Fibroblast of the conjunctiva (primary cell): ENCODE measurements around the gene OPCML.

Experiments used
- DNase-seq: peaks from one replicate; pipeline ENCODE4 v3.0.0-alpha.2; 2010; ENCODE audit warnings: low read depth

The OPCML gene

DNA sequence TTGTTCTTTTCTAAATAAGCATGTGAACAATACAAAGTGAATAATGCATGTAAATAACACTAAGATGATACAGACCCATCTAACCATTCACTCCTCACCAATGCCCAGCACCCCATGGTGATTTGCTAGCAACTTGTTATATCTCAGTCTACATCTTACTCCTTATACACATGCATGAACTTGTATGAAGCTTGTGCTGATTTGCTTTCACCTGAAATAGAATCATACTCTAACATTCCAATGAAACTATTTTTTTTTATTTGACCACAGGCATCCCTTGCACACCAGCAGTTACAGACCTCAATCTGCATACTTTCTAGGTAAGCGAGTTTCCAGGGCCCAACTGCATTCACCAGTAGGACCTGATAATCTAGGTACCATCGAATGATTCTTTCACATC is 873.6 kb downstream of the OPCML start:
- no peak for DNase-seq

GRCh38 chr11:132658004-132658403 is 874.3 kb downstream of the OPCML start:
- DNase-seq = no peak

DNA sequence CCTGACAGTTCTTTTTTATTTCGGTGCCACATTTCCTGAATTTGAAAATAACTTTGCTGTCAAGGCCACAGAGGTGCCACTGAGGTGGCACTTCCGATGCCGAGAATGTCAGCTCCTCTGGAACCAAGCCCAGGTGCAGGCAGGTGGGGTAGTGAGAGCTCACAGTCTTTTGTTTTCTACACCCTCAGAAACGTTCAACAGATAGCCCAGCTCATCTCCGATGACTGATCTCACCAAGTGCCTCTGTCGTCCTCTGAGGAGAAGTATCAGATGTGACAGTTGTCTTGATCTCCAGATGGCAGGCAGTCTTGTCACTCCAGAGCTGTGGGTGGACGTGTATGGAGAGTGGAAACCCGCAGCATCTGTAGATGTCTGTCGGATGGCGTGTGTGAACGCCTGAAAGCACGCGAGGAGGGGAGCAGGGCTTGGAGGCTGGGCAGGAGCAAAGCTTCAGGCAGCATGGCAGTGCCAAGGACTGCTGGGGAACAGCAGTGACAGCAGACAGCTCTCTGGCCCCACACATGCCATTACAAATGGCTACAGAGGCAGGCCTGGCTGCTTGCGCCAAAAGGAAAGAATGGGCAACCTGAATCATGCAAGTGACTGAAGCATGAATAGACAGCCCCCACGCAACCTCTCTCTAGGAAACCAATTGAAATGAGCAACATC is 877.0 kb downstream of the OPCML start:
- DNase-seq = no peak

DNA sequence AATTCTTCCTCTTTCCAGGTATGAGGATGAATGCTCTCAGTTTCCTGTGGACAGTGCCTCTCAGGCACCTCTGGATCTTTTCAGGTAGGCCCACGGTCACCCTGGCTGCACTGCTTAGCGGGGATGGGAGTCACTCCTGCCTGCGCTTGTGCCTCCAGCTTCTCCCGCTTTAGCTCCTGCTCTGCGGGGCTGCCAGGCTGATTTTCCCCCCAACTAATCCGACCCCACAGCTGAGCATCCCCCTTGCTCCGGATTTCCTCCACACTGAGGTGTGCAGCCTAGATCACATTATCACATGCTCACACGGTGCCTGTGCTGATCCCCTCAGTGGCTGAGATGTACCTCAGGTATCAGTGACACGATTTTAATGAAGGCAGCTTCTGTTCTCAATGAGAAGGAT is 879.1 kb downstream of the OPCML start:
- DNase-seq = no peak

- no peak for DNase-seq
Measured at GRCh38 chr11:132650969-132651720, 881.2 kb downstream of the OPCML start.

DNA sequence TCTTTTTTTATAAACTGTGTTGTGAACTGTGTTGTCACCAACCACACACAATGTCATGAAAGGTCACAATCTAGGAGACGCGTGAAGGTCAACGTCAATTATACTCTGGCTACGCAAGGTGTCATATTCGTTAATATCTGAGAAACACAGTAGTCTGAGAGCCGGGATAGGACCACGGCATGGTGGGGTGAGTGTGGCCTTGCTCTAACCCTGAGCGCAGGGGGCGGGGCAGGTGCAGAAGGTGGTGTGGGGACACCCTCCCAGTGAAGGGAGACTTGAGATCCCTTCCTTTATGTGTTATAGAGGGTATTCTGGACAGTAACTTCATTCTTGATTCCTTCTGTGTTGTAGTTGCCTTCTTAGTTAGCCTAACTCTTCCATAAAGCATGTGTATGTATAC is 883.0 kb downstream of the OPCML start:
- no peak for DNase-seq

GRCh38 chr11:132648851-132649250 is 883.5 kb downstream of the OPCML start:
- no peak for DNase-seq

GRCh38 chr11:132646890-132647289 is 885.4 kb downstream of the OPCML start:
- no peak for DNase-seq

GRCh38 chr11:132644520-132645239 is 887.6 kb downstream of the OPCML start:
- DNase-seq = no peak

- no peak for DNase-seq
Measured at GRCh38 chr11:132643239-132643638, 889.1 kb downstream of the OPCML start.

GRCh38 chr11:132640952-132641351 is 891.3 kb downstream of the OPCML start:
- no peak for DNase-seq

- DNase-seq = no peak
Measured at GRCh38 chr11:132639986-132640385, 892.3 kb downstream of the OPCML start.

- DNase-seq = no peak
Measured at GRCh38 chr11:132639403-132639802, 892.9 kb downstream of the OPCML start.

GRCh38 chr11:132638423-132638822 is 893.9 kb downstream of the OPCML start:
- no peak for DNase-seq

DNA sequence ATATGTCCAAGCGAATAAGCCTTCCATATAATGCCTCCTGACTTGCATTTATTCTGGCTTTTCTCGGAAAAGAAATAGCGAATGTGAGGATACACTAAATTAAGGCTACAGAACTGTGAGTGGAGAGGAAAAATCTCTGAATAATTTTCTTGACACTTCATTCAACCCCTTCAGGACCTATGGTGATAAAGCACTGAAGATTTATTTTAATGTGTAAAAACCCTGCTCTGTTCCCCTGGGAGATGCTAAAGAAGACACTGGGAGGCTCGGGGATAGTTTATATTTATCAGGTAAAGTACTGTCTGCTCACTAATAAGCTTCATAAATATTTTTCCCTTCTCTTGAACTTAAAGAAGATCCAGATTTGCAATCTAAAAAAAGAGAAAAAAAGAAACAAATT is 895.8 kb downstream of the OPCML start:
- no peak for DNase-seq

- DNase-seq = peak; percentile 84
Measured at GRCh38 chr11:132632641-132633124, 899.6 kb downstream of the OPCML start.

- no peak for DNase-seq
Measured at GRCh38 chr11:132631989-132632388, 900.3 kb downstream of the OPCML start.

- DNase-seq = no peak
Measured at GRCh38 chr11:132627981-132628380, 904.3 kb downstream of the OPCML start.

- DNase-seq = no peak
Measured at GRCh38 chr11:132626446-132626845, 905.9 kb downstream of the OPCML start.

DNA sequence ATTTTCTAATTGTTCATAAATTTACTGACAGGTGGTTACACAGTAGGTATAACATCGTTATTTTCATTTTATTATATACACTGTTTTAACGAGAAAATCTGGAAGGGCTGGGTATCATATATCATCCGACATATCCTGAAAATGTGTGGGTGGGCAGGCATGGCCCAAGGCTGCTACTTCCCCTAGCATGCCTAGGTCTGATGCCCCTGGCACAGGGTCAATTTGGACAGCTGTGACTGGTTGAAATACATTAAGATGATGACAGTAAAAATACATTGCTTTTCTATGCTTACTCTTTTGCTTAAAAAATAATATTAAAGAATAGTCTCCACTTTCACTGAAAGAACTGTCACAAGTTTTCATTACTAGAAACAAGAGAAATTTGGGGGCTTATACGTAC is 908.8 kb downstream of the OPCML start:
- DNase-seq = no peak

GRCh38 chr11:132621976-132622580 is 910.2 kb downstream of the OPCML start:
- no peak for DNase-seq

- DNase-seq = no peak
Measured at GRCh38 chr11:132620423-132620822, 911.9 kb downstream of the OPCML start.

DNA sequence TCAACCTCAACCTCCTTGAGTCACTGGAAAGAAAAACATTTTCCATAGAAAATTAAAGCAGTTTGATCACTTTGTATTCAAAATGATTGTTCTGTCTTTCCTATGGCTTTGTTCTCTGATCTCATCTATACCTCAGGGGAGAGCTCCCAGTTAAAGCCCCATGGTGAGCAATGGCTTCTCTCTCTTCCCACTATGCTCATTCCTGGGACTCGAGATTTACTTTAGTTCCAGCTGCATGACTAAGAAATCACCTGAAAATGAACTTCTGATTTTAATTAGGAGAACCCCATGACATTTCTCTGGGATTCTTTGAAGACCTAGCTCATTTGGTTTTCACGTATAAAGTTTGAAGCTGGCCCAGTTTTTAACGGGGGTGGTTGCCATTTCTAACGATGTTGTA is 921.5 kb downstream of the OPCML start:
- DNase-seq = no peak
